ENCODE results near the gene GRIK1.

The GRIK1 gene

DNA sequence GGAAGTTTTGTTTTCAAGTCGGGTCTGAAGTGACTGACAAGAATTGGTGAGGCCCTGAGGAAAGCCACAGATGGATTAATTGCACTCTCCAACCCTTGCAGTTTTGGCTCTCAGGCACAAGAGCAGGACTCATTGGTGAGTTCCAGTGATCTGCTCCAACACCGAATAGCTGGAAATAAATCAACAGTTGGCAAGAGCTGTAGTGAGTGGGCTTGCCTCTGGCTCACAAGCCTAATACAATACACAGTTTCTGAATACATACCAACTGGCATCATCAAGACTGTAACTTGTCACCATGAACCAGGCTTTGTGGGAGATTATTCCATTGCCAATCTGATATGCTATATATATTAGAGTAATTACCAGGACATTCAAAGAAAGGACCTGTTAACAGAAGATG, 131.6 kb downstream of the GRIK1 start:
- TF ChIP-seq, protein P1, sequence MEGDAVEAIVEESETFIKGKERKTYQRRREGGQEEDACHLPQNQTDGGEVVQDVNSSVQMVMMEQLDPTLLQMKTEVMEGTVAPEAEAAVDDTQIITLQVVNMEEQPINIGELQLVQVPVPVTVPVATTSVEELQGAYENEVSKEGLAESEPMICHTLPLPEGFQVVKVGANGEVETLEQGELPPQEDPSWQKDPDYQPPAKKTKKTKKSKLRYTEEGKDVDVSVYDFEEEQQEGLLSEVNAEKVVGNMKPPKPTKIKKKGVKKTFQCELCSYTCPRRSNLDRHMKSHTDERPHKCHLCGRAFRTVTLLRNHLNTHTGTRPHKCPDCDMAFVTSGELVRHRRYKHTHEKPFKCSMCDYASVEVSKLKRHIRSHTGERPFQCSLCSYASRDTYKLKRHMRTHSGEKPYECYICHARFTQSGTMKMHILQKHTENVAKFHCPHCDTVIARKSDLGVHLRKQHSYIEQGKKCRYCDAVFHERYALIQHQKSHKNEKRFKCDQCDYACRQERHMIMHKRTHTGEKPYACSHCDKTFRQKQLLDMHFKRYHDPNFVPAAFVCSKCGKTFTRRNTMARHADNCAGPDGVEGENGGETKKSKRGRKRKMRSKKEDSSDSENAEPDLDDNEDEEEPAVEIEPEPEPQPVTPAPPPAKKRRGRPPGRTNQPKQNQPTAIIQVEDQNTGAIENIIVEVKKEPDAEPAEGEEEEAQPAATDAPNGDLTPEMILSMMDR (conservative IDR thresholded peaks at IDR 0.05) = no peak
- H3K27ac ChIP-seq = no peak overlapping the region

DNA sequence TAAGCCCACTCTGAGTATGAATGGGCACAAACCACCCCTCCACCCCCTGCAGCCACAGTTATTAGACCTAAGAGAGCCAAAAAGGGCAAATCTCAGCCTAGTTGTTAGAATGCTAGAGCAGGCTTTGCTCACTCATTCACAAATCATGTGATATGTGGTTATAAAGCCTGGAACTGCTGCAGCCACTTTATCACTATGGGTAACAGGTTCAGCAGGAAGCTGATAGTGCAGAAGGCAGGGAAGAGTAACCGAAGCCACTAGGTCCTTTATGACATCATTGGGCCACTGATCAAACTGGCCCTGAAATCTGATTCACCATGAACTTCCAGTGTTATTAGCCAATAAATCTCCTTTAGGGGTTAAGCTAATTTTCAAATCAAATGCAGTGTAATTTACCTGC, 134.7 kb downstream of the GRIK1 start:
- TF ChIP-seq, protein P1 (conservative IDR thresholded peaks at IDR 0.05) = no peak

DNA sequence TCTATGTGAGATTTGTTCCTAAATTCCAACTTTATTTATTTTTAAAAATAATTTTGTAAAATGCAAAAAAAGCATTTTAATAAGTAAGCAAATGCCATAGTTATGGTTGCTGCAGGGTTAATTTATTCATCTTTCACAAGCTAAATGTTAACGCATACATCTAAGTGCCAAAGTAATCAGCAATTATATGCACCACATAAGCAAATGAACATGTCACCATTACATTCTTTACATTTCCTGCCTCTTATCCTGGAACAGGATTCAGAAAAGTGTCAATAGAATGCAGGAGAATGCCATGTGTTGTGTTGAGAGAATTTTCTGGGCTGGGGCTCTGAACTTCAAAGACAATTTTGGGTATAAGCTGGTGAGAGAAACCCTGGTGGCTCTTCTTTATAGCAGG, 136.6 kb downstream of the GRIK1 start:
- no peak overlapping the region for H3K27ac ChIP-seq
- TF ChIP-seq, protein P1 (conservative IDR thresholded peaks at IDR 0.05) = no peak

More for the DNA sequence above, 134.7 kb downstream of the GRIK1 start:
- H3K27ac ChIP-seq = peak overlapping the region; percentile 50

DNA sequence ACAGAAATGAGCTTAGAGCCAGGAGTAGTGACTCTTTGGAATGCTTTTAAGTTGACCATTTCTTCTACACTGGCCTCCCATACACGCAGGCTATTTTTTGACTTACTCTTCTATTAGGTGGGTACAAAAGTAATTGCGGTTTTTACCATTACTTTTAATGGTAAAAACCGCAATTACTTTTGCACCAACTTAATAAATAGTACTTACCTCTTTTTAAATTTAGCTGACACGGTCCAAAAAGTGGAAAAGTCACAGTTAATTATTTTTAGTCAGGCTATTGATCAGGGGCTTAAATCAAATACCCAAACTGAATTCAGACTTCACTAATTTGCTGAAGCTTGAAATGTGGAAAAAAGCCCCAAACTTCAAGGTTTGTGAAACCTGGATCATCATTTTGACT, 138.7 kb downstream of the GRIK1 start:
- TF ChIP-seq, protein P1 (conservative IDR thresholded peaks at IDR 0.05) = no peak
- no peak overlapping the region for H3K27ac ChIP-seq

DNA sequence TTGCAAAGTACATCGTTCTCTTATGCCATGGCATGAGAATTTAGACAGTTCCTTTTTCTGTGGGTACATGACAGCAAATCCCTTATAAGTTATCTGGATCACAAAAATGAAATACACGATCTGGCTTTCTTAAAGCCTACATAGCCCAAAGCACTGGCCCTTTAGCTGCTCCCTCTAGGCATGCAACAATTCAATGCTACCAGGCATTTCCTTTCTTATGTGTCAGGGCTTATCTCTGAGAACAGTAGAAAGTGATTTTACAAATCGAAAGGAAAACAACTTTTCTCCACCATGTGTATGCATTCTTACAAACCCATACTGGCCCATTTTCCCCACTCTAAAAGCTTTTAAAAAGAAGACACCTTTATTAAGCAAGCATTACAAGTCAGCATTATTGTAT, 139.7 kb downstream of the GRIK1 start:
- TF ChIP-seq, protein P1 (conservative IDR thresholded peaks at IDR 0.05) = no peak
- H3K27ac ChIP-seq = no peak overlapping the region

DNA sequence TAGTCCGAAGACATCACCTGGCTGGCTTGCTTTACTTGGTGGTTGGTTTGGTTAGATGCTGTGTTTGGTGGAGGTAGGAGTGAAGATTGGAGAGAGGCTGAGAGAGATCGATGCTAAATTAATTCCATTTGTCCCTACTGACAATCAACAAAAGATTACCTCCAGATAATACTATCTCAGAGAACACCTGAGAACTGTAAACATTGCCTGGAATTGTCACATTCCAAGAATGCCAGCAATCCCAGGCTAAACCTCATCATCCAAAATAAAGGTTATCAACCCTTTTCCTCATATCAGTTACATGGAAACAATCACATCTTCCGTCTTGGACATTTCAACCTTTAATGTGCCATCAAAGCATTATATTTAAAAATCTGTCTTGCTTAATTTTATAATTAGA, 141.0 kb downstream of the GRIK1 start:
- TF ChIP-seq, protein P1 (conservative IDR thresholded peaks at IDR 0.05) = no peak
- no peak overlapping the region for H3K27ac ChIP-seq

DNA sequence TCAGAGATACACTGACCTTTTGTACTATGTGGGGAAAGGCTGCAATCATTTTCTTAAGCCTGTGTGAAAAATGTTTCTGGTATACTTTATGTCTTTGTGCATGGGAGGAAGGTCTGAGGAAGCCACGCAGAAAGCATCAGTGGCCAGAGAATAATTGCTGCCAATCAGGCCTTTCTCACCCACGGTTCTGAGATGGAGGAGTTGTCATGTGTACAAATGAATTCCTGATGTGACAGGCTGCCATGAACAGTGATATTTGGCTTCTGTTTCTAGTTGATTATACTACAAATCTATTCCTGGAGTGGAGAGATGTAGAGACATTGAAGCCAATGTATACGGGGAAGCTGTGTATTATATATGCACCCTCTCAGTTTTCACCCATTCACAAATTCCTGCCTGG, 142.6 kb downstream of the GRIK1 start:
- TF ChIP-seq, protein P1 (conservative IDR thresholded peaks at IDR 0.05) = no peak
- H3K27ac ChIP-seq = no peak overlapping the region

DNA sequence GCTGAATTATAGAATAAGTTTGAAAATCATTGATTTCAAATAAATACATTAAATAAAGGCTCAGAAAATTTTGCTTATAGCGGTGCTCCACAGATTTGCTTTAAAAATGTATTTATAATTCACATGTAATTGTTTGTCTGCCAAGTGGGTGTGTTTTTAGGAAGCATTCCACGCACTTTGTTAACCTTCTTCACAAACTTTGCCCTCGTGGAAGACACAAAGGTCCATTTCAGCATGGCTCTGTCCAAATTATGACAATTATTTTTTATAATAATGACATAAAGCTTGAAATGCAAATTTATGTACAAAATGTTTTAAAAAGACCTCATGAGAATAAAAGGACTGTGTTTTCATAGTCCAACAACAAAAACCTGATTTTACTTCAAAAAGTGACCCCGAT, 146.1 kb downstream of the GRIK1 start:
- H3K27ac ChIP-seq = no peak overlapping the region
- TF ChIP-seq, protein P1 (conservative IDR thresholded peaks at IDR 0.05) = no peak

Measured in VCaP (cell line).